HepG2 (cell line): Measurements from ENCODE around the gene MOCS2. TPM values are rescaled to one million over a fixed set of nuclear protein-coding genes. Genes with fewer than 3 reads are reported as not detected.

Experiments
- ARID2 ChIP-seq: sonication (generic); formaldehyde crosslinking; IDR thresholded peaks from 2 replicates; pipeline ENCODE4 v1.8.1; 2022; ENCODE audit warnings: mild to moderate bottlenecking, missing genetic modification reagents, borderline replicate concordance
- BRD4 ChIP-seq: sonication (generic); formaldehyde crosslinking; IDR thresholded peaks from 2 replicates; pipeline ENCODE4 v1.4.0; 2020; ENCODE audit warnings: missing genetic modification reagents
- FOXJ3 ChIP-seq: sonication (generic); formaldehyde crosslinking; IDR thresholded peaks from 2 replicates; pipeline ENCODE4 v1.4.0; 2020; ENCODE audit warnings: missing genetic modification reagents, mild to moderate bottlenecking, borderline replicate concordance
- FOXK2 ChIP-seq: fragments of 450-650 bp; IDR thresholded peaks from 2 replicates; pipeline ENCODE4 v1.6.1; 2016
- HIVEP1 ChIP-seq: sonication (generic); formaldehyde crosslinking; IDR thresholded peaks from 2 replicates; pipeline ENCODE4 v1.4.0; 2020; ENCODE audit warnings: mild to moderate bottlenecking, missing genetic modification reagents
- MIXL1 ChIP-seq: IDR thresholded peaks from 2 replicates; pipeline ENCODE4 v1.6.1; 2016
- SALL1 ChIP-seq: sonication (generic); formaldehyde crosslinking; IDR thresholded peaks from 2 replicates; pipeline ENCODE4 v1.8.0; 2022; ENCODE audit warnings: mild to moderate bottlenecking, missing genetic modification reagents
- TCF7 ChIP-seq: sonication (generic); IDR thresholded peaks from 2 replicates; pipeline ENCODE4 v1.6.1; 2016; ENCODE audit warnings: antibody characterized with exemption, low read depth
- ZFP41 ChIP-seq: sonication (generic); formaldehyde crosslinking; IDR thresholded peaks from 2 replicates; pipeline ENCODE4 v1.4.0; 2020; ENCODE audit warnings: mild to moderate bottlenecking, missing genetic modification reagents, borderline replicate concordance
- ZFX ChIP-seq: sonication (generic); formaldehyde crosslinking; IDR thresholded peaks from 2 replicates; pipeline ENCODE4 v1.4.0; 2020; ENCODE audit warnings: mild to moderate bottlenecking, low read depth, missing genetic modification reagents, moderate library complexity
- ZMYM4 ChIP-seq: sonication (generic); formaldehyde crosslinking; IDR thresholded peaks from 2 replicates; pipeline ENCODE4 v1.8.1; 2023; ENCODE audit warnings: mild to moderate bottlenecking, missing genetic modification reagents
- ZNF160 ChIP-seq: sonication (generic); formaldehyde crosslinking; IDR thresholded peaks from 2 replicates; pipeline ENCODE4 v1.8.0; 2022; ENCODE audit warnings: mild to moderate bottlenecking, inconsistent platforms, missing genetic modification reagents
- ZNF326 ChIP-seq: sonication (generic); formaldehyde crosslinking; IDR thresholded peaks from 2 replicates; pipeline ENCODE4 v1.4.0; 2020; ENCODE audit warnings: missing genetic modification reagents, borderline replicate concordance
- ZNF331 ChIP-seq: sonication (generic); formaldehyde crosslinking; IDR thresholded peaks from 2 replicates; pipeline ENCODE4 v1.4.0; 2020; ENCODE audit warnings: missing genetic modification reagents
- ZNF589 ChIP-seq: sonication (generic); formaldehyde crosslinking; conservative IDR thresholded peaks from 2 replicates; pipeline ENCODE4 v1.8.0; 2022; ENCODE audit warnings: mild to moderate bottlenecking, moderate library complexity, missing genetic modification reagents
- polyA plus RNA-seq, 8 experiments: library from polyadenylated mRNA; depleted of rRNA in 3 of 8; stranded (reverse) in 7 of 8; unstranded in 1 of 8; fragments of >200 nt; fragmentation: Illumina TruSeq in 4 of 8; extraction: Trizol in 4 of 8; gene quantifications; 2 replicates each; pipeline versions ENCODE4 v1.2.1 to v1.2.3, GENCODE V29; 2011 to 2016; ENCODE audit warnings: low read depth in 4 of 8, missing spikeins in 1 of 8, mixed read lengths in 1 of 8; ENCODE audit not compliant: insufficient read depth in 1 of 8
- total RNA-seq, 5 experiments: library from RNA; depleted of rRNA; stranded (reverse); fragments of >200 nt; fragmentation: Illumina TruSeq; extraction: Trizol; gene quantifications; 2 replicates each; pipeline ENCODE4 v1.2.3, GENCODE V29; 2016; ENCODE audit warnings: low read depth in 1 of 5
- TF ChIP-seq, protein P1 (sequence below): sonication (generic); formaldehyde crosslinking; IDR thresholded peaks from 2 replicates; pipeline ENCODE4 v1.4.0; 2020; ENCODE audit warnings: missing genetic modification reagents, borderline replicate concordance
- TF ChIP-seq, protein P2 (sequence below): sonication (generic); formaldehyde crosslinking; IDR thresholded peaks from 2 replicates; pipeline ENCODE4 v1.5.1; 2020; ENCODE audit warnings: mild to moderate bottlenecking, missing genetic modification reagents
- TF ChIP-seq, protein P3 (sequence below): sonication (generic); formaldehyde crosslinking; IDR thresholded peaks from 2 replicates; pipeline ENCODE4 v1.4.0; 2020; ENCODE audit warnings: missing genetic modification reagents
- TF ChIP-seq, protein P4 (sequence below): sonication (generic); formaldehyde crosslinking; IDR thresholded peaks from 2 replicates; pipeline ENCODE4 v1.4.0; 2020; ENCODE audit warnings: missing genetic modification reagents
- TF ChIP-seq, protein P5 (sequence below): sonication (generic); formaldehyde crosslinking; IDR thresholded peaks from 2 replicates; pipeline ENCODE4 v1.4.0; 2020; ENCODE audit warnings: missing genetic modification reagents, mild to moderate bottlenecking, borderline replicate concordance

Gene MOCS2
- total and polyA plus RNA-seq, 2 of the 13 experiments (the other 11 are each of a cell fraction or from before 2014, with no cell fraction given): 19.2 to 41.9 TPM

DNA sequence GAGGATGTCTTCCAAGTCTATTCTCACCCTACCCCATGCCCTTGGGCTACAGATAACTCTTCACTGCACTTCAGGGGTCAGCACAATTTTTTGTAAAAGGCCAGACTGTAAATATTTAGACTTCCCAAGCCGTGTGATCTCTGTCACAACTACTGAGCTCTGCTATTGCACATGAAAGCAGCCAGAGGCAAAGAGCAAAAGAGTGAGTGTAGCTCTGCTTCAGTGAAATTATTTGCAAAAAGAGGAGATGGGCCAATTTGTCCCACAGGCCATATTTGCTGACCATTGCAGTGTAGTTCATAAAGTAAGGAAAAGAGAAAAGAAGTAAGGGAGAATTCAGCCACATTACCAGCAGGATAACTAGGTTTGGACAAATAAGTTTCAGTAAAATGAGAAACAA is 7.0 kb upstream of the MOCS2 start (continued):
- TF ChIP-seq, protein P1, sequence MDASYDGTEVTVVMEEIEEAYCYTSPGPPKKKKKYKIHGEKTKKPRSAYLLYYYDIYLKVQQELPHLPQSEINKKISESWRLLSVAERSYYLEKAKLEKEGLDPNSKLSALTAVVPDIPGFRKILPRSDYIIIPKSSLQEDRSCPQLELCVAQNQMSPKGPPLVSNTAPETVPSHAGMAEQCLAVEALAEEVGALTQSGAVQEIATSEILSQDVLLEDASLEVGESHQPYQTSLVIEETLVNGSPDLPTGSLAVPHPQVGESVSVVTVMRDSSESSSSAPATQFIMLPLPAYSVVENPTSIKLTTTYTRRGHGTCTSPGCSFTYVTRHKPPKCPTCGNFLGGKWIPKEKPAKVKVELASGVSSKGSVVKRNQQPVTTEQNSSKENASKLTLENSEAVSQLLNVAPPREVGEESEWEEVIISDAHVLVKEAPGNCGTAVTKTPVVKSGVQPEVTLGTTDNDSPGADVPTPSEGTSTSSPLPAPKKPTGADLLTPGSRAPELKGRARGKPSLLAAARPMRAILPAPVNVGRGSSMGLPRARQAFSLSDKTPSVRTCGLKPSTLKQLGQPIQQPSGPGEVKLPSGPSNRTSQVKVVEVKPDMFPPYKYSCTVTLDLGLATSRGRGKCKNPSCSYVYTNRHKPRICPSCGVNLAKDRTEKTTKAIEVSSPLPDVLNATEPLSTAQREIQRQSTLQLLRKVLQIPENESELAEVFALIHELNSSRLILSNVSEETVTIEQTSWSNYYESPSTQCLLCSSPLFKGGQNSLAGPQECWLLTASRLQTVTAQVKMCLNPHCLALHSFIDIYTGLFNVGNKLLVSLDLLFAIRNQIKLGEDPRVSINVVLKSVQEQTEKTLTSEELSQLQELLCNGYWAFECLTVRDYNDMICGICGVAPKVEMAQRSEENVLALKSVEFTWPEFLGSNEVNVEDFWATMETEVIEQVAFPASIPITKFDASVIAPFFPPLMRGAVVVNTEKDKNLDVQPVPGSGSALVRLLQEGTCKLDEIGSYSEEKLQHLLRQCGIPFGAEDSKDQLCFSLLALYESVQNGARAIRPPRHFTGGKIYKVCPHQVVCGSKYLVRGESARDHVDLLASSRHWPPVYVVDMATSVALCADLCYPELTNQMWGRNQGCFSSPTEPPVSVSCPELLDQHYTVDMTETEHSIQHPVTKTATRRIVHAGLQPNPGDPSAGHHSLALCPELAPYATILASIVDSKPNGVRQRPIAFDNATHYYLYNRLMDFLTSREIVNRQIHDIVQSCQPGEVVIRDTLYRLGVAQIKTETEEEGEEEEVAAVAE (CRISPR knock-in tag): no peak
- TF ChIP-seq SALL1 (CRISPR knock-in tag) (peak; percentile 46; the same call in 1 of the 2 replicates), ZMYM4 (CRISPR knock-in tag) (peak; percentile 85), FOXJ3 (CRISPR knock-in tag) (peak; percentile 57; the same call in 1 of the 2 replicates), ZFX (no peak), FOXK2 (no peak), ZNF589 (CRISPR knock-in tag) (no peak), ZNF331 (CRISPR knock-in tag) (peak; percentile 68), TCF7 (peak; percentile 82), ARID2 (CRISPR knock-in tag) (no peak), ZNF326 (CRISPR knock-in tag) (no peak), ZFP41 (CRISPR knock-in tag) (no peak), ZNF160 (CRISPR knock-in tag) (no peak), MIXL1 (CRISPR knock-in tag) (peak; percentile 31; the same call in 1 of the 2 replicates), HIVEP1 (CRISPR knock-in tag) (no peak), BRD4 (no peak)
- TF ChIP-seq, protein P2, sequence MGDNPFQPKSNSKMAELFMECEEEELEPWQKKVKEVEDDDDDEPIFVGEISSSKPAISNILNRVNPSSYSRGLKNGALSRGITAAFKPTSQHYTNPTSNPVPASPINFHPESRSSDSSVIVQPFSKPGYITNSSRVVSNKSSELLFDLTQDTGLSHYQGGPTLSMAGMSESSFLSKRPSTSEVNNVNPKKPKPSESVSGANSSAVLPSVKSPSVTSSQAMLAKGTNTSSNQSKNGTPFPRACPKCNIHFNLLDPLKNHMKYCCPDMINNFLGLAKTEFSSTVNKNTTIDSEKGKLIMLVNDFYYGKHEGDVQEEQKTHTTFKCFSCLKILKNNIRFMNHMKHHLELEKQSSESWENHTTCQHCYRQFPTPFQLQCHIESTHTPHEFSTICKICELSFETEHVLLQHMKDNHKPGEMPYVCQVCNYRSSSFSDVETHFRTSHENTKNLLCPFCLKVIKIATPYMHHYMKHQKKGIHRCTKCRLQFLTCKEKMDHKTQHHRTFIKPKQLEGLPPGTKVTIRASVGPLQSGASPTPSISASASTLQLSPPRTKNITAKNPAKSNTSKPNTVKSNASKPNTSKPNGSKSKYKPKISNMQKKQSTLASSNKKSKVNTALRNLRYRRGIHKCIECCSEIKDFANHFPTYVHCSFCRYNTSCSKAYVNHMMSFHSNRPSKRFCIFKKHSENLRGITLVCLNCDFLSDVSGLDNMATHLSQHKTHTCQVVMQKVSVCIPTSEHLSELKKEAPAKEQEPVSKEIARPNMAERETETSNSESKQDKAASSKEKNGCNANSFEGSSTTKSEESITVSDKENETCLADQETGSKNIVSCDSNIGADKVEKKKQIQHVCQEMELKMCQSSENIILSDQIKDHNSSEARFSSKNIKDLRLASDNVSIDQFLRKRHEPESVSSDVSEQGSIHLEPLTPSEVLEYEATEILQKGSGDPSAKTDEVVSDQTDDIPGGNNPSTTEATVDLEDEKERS (CRISPR knock-in tag): peak; percentile 98
- TF ChIP-seq, protein P3, sequence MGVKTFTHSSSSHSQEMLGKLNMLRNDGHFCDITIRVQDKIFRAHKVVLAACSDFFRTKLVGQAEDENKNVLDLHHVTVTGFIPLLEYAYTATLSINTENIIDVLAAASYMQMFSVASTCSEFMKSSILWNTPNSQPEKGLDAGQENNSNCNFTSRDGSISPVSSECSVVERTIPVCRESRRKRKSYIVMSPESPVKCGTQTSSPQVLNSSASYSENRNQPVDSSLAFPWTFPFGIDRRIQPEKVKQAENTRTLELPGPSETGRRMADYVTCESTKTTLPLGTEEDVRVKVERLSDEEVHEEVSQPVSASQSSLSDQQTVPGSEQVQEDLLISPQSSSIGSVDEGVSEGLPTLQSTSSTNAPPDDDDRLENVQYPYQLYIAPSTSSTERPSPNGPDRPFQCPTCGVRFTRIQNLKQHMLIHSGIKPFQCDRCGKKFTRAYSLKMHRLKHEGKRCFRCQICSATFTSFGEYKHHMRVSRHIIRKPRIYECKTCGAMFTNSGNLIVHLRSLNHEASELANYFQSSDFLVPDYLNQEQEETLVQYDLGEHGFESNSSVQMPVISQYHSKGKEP (CRISPR knock-in tag): no peak
- TF ChIP-seq, protein P4, sequence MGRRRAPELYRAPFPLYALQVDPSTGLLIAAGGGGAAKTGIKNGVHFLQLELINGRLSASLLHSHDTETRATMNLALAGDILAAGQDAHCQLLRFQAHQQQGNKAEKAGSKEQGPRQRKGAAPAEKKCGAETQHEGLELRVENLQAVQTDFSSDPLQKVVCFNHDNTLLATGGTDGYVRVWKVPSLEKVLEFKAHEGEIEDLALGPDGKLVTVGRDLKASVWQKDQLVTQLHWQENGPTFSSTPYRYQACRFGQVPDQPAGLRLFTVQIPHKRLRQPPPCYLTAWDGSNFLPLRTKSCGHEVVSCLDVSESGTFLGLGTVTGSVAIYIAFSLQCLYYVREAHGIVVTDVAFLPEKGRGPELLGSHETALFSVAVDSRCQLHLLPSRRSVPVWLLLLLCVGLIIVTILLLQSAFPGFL (CRISPR knock-in tag): no peak
- TF ChIP-seq, protein P5, sequence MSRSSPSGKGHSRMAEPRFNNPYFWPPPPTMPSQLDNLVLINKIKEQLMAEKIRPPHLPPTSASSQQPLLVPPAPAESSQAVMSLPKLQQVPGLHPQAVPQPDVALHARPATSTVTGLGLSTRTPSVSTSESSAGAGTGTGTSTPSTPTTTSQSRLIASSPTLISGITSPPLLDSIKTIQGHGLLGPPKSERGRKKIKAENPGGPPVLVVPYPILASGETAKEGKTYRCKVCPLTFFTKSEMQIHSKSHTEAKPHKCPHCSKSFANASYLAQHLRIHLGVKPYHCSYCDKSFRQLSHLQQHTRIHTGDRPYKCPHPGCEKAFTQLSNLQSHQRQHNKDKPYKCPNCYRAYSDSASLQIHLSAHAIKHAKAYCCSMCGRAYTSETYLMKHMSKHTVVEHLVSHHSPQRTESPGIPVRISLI: peak; percentile 62; the same call in 1 of the 2 replicates
